Measurements from ENCODE around the gene ZNRF3.
"Not testable (repeated sequence)": the region's sequence is repeated elsewhere in the genome, so short reads cannot be mapped to it uniquely, and the experiment has no call there.

The ZNRF3 gene

GRCh38 chr22:28904211-28904896 is 21.0 kb downstream of the ZNRF3 start:
- FAIRE-seq (no peak), DNase-seq (ENCODE audit: insufficient read length, low spot score) (no peak)
- TF ChIP-seq POLR2A (IDR thresholded peaks at IDR 0.05; ENCODE audit: low read depth, low read length) = no peak
- no peak for TF ChIP-seq SPI1 (IDR thresholded peaks at IDR 0.05; ENCODE audit: low read depth, low read length)
- TF ChIP-seq POLR2AphosphoS5 (IDR thresholded peaks at IDR 0.05; ENCODE audit: low read depth, low read length) = no peak
- no peak for TF ChIP-seq POU2F2 (IDR thresholded peaks at IDR 0.05; ENCODE audit: low read depth, low read length)
- TF ChIP-seq PAX5 (IDR thresholded peaks at IDR 0.05; ENCODE audit: insufficient read depth, low read length, severe bottlenecking) = no peak
- TF ChIP-seq TAF1 (IDR thresholded peaks at IDR 0.05; ENCODE audit: low read depth, low read length) = no peak

GRCh38 chr22:28905256-28905832 is 22.0 kb downstream of the ZNRF3 start:
- TF ChIP-seq SPI1 (IDR thresholded peaks at IDR 0.05; ENCODE audit: low read depth, low read length) (no peak), POLR2AphosphoS5 (IDR thresholded peaks at IDR 0.05; ENCODE audit: low read depth, low read length) (no peak)
- FAIRE-seq (no peak), DNase-seq (ENCODE audit: insufficient read length, low spot score) (no peak)

- TF ChIP-seq TAF1 (IDR thresholded peaks at IDR 0.05; ENCODE audit: low read depth, low read length) (no peak), POU2F2 (IDR thresholded peaks at IDR 0.05; ENCODE audit: low read depth, low read length) (no peak), PAX5 (IDR thresholded peaks at IDR 0.05; ENCODE audit: insufficient read depth, low read length, severe bottlenecking) (no peak), SPI1 (IDR thresholded peaks at IDR 0.05; ENCODE audit: low read depth, low read length) (no peak), POLR2AphosphoS5 (IDR thresholded peaks at IDR 0.05; ENCODE audit: low read depth, low read length) (no peak), POLR2A (IDR thresholded peaks at IDR 0.05; ENCODE audit: low read depth, low read length) (no peak)
- DNase-seq (ENCODE audit: insufficient read length, low spot score) = no peak
- no peak for FAIRE-seq
Observed at GRCh38 chr22:28906312-28906711, 22.9 kb downstream of the ZNRF3 start.

- TF ChIP-seq POLR2AphosphoS5 (IDR thresholded peaks at IDR 0.05; ENCODE audit: low read depth, low read length) (no peak), POU2F2 (IDR thresholded peaks at IDR 0.05; ENCODE audit: low read depth, low read length) (peak; percentile 37; the same call in 1 of the 2 replicates), SPI1 (IDR thresholded peaks at IDR 0.05; ENCODE audit: low read depth, low read length) (peak; percentile 68)
- peak; percentile 83 for FAIRE-seq
- no peak for DNase-seq (ENCODE audit: insufficient read length, low spot score)
Observed at GRCh38 chr22:28907311-28908008, 24.1 kb downstream of the ZNRF3 start.

DNA sequence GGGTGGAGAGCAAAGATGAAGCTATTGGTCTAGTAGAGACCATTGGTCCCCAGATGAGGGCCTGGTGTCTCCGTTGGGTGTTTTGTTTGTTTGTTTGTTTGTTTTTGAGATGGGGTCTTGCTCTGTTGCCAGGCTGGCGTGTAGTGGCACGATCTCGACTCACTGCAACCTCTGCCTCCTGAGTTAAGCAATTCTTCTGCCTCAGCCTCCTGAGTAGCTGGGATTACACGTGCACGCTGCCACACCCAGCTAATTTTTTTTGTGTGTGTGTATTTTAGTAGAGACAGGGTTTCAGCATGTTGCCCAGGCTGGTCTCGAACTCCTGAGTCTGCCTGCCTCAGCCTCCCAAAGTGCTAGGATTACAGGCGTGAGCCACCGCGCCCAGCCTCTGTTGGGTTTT is 25.4 kb downstream of the ZNRF3 start:
- FAIRE-seq; DNase-seq (ENCODE audit: insufficient read length, low spot score): not testable (repeated sequence)

DNA sequence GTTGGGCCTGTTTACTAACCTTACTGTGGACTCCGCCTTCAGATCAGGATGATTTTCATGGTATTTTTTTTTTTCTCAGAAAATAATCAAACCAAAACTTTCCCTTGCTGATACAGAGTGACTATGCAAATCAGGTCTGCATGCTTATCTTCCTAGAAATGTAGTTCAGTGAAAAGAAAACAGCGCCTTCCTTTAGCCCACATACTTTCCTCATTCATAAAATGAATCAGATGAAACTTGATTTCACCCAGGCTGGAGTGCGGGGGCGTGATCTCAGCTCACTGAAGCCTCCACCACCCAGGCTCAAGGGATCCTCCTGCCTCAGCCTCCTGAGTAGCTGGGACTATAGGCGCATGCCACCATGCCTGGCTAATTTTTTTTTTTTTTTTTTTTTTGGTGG is 26.0 kb downstream of the ZNRF3 start:
- TF ChIP-seq POLR2A (IDR thresholded peaks at IDR 0.05; ENCODE audit: low read depth, low read length) (no peak), POU2F2 (IDR thresholded peaks at IDR 0.05; ENCODE audit: low read depth, low read length) (peak; percentile 74)
- DNase-seq (ENCODE audit: insufficient read length, low spot score) = no peak

GRCh38 chr22:28910569-28911303 is 27.4 kb downstream of the ZNRF3 start:
- TF ChIP-seq POLR2A (IDR thresholded peaks at IDR 0.05; ENCODE audit: low read depth, low read length) = no peak
- TF ChIP-seq POLR2AphosphoS5 (IDR thresholded peaks at IDR 0.05; ENCODE audit: low read depth, low read length) = no peak
- no peak for TF ChIP-seq SPI1 (IDR thresholded peaks at IDR 0.05; ENCODE audit: low read depth, low read length)
- no peak for TF ChIP-seq PAX5 (IDR thresholded peaks at IDR 0.05; ENCODE audit: insufficient read depth, low read length, severe bottlenecking)
- no peak for TF ChIP-seq POU2F2 (IDR thresholded peaks at IDR 0.05; ENCODE audit: low read depth, low read length)
- TF ChIP-seq TAF1 (IDR thresholded peaks at IDR 0.05; ENCODE audit: low read depth, low read length) = no peak
- DNase-seq (ENCODE audit: insufficient read length, low spot score) (no peak), FAIRE-seq (no peak)

More for the DNA sequence above, 26.0 kb downstream of the ZNRF3 start:
- FAIRE-seq = no peak

DNA sequence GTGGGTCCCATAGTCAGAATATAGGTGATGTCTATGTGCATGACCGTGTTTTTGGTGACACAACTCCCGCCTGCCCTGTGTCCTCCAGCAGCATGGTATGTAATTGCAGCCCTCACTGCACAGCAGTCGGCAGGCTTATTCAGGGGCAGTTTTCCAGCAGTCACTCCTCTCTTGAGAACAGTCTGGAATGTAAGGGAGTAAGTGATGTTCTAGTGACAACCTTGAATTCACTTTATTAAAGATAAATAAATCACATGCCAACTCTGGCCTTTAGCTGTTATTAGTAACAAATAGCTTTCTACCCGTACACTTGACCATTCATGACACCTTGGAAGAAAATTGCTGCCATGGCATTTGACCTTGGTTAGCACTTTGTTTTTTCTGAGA is 27.9 kb downstream of the ZNRF3 start:
- no peak for TF ChIP-seq SPI1 (IDR thresholded peaks at IDR 0.05; ENCODE audit: low read depth, low read length)
- no peak for TF ChIP-seq TAF1 (IDR thresholded peaks at IDR 0.05; ENCODE audit: low read depth, low read length)
- no peak for TF ChIP-seq POU2F2 (IDR thresholded peaks at IDR 0.05; ENCODE audit: low read depth, low read length)
- TF ChIP-seq PAX5 (IDR thresholded peaks at IDR 0.05; ENCODE audit: insufficient read depth, low read length, severe bottlenecking) = no peak
- TF ChIP-seq POLR2AphosphoS5 (IDR thresholded peaks at IDR 0.05; ENCODE audit: low read depth, low read length) = no peak
- no peak for TF ChIP-seq POLR2A (IDR thresholded peaks at IDR 0.05; ENCODE audit: low read depth, low read length)
- no peak for DNase-seq (ENCODE audit: insufficient read length, low spot score)
- FAIRE-seq = no peak

DNA sequence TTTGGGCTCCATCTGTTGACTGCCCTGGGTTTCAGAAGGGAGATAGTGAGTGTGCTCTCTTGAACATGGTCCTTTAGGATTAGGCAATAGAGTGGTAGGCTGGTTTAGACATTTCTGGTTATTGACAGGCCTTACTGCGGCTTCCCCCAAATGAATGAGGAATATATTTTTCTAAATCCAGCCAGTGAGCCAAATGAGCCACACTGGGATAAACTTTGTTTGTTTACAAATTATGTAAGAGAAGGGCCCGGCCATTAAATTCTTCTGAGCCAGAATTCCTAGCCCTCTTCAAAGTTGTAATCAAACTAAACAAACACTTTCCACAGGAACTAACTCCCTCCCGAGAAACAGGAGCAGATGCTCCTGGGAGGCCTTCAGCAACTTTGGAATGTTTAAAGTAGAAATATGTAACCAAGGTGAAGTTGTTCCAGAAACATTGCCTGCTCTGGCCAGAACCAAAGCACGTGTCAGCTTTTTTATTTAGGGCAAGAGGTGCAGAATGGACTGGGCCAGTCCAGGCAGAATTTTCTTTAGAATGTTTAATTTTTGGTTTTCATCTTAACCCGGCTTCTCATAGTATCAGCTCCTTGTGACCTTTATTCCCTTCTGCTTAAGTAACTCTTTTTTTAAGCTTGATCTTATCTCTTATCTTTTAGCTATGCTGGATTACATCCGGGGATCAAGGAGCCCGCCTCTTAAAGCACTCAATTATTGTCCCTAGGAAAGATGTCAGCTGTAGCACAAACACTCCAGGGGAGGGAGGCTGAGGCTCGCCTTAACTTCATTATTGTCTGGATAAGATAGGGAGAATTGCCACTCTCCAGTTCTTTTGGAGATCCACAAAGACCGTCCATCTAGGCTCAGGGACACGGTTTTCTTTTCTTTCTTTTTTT is 28.7 kb downstream of the ZNRF3 start:
- DNase-seq (ENCODE audit: insufficient read length, low spot score) (no peak), FAIRE-seq (no peak)
- no peak for TF ChIP-seq POLR2AphosphoS5 (IDR thresholded peaks at IDR 0.05; ENCODE audit: low read depth, low read length)
- no peak for TF ChIP-seq POLR2A (IDR thresholded peaks at IDR 0.05; ENCODE audit: low read depth, low read length)
- TF ChIP-seq PAX5 (IDR thresholded peaks at IDR 0.05; ENCODE audit: insufficient read depth, low read length, severe bottlenecking) = no peak
- TF ChIP-seq TAF1 (IDR thresholded peaks at IDR 0.05; ENCODE audit: low read depth, low read length) = no peak
- no peak for TF ChIP-seq POU2F2 (IDR thresholded peaks at IDR 0.05; ENCODE audit: low read depth, low read length)
- TF ChIP-seq SPI1 (IDR thresholded peaks at IDR 0.05; ENCODE audit: low read depth, low read length) = no peak
